Epidermal melanocyte (primary cell): ENCODE measurements around the gene CEBPG.

Experiments
- DNase-seq: peaks from one replicate; pipeline ENCODE4 v3.0.0; 2011; ENCODE audit warnings: low spot score; ENCODE audit not compliant: insufficient read length

CEBPG gene

DNA sequence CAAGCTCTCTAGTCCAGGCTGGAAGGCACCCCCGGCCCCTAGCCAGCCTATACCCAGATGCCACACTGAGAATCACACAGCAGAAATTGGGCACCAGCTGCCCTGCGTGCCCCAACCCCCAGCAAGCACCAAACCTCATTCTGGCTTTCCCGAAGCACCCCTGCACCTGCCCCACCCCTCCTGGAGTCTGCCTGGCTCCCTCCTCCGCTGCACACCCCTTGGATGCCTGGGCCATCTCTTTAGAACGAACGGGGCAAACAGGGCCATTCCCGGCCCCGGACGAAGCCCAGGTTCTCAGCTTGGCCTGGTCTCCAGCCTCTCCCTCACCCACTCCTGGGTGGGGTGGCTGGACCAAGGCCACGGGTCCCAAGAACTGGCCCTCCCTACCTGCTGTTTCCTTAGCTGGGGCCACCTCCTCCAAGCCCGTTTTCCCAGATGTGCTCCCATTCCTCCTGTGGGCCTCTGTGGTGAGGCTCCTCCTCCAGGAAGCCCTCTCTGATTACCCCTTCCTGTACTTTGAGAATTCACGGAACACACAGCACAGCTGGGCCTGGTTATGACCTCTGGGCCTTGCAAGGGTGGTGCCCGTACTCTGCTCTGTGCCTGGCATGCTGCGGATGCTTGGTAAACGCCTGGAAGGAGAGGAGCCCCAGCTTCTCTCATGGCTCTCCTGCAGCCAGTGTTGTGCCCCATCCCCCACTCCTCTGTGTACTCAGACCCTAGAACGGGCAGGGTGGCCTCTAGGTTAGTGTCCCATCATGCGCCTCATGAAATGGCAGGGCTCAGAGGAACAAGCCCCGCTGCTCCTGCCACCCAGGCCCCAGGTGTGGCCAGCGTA lies 21.4 kb downstream of the CEBPG start:
- no peak for DNase-seq

DNA sequence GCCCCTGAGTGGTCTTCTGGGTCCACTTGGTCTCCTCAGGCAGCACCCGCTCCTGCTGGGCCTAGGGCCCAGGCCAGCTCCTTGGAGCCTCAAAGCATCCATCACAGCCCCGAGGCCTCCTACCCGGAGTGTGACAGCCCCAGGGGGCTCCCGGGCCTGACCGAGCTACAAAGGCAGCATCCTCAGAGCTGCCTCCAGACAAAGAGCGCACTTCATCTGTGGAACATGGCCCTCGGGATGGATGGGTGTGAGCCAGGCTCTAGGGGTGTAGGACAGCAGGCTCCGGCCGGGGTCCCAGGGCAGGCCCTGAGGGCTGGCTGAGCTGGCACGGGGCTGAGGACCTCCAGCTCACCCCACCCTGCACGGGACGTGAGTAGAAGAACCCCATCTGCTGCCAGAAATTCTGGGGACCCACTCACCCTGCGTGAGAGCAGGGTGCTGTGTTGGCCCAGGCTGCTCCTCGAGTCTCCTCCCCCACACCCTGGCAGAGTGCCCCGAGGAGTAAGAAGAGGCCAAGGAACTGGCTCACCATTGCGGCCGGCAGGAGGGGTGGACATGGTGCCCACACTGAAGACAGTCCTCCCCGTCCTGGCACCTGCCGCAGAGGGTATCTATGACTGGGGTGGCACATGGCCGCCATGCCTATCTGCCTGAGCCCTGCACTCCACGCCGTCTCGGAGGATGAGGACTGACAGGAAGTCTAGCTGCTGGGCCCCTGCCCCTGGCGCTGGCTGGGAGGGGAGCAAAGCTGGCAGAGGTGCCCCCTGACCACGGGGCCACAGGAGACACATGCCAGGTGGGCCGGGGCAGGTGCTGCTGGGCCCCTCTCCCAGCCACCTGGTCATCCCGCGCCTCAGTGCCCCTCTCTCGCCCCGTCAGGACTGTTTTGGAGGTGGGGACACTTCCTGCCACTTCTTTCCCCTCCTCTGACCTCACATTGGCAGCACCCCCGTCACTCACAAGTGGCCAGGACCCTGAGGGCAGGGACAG lies 22.3 kb downstream of the CEBPG start:
- no peak for DNase-seq

DNA sequence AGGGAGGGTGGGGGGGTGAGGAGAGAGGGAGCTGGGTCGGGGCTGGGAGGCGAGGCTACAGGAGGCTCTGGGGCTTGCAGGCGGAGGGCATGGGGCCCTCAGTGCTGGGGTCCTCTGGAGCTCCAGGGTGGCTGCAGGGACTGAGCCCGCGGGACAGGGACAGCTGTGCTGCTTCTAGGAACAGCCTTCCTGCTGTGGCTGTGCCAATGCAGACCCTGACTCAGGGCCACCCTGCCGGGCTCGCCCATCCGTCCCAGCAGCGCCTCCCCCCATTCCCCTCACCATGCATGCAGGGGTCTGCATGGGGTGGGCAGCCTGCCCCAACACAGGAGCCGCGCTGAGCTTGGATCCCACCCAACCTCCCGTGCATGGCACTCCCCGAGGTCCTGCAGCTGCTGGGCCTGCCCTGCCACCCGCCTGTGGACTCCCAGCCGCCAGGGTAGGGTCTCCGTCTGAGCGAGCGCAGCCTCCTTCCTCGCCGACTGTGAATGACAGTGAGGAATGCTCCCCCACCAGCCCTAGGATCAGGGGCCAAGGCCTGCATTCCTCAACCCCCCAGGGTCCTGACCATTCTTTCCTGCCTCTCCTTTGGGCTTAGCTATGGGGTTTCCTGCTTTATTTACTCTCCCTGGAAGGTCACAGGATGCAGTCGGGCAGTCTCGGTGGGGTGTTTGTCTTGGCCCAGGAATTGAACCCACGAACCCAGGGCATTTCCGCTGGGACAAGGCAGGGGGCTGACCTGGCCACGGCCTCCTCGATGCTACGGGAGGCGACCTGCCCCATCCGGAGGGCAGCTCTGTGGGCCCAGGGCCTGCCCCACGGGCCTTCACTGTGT lies 23.4 kb downstream of the CEBPG start:
- no peak for DNase-seq

DNA sequence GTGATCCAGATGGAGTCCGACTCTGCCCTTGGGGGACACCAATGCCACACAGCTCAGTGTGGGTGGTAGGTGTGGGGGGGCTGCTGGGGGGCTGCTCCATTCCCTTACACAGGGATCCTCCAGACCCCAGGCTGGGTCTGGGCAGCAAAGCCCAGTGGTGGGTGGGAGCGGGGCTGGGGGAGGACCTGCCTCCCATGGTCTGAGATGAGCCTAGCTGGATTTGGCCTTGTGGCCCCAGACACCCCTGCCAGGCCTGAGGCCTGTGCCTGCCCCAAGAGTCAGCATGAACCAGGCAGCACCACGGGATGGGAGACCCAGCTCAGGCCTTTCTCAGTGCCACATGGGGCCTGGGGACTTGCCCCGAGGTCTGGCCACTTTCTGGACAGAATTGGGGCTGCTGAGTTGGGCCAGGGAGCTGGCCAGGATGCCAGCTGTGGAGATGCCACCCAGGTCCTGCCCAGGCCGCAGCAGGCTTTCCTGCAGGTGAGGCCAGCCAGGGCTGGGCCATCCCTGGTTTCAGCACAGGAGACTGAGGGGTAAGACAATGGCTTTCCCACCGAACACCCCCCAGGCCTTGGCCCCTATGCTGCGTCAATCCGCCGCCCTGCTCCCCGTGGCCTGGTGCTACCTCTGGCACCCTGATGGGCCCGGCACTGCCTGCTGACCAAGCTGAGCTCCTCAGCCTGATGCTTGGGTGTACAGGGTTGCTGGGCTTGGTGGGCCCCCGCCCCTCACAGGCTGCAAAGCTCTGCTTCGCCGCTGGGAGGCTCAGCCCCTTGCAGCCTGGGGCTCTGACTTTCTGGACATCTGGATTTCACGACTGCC lies 24.2 kb downstream of the CEBPG start:
- no peak for DNase-seq

DNA sequence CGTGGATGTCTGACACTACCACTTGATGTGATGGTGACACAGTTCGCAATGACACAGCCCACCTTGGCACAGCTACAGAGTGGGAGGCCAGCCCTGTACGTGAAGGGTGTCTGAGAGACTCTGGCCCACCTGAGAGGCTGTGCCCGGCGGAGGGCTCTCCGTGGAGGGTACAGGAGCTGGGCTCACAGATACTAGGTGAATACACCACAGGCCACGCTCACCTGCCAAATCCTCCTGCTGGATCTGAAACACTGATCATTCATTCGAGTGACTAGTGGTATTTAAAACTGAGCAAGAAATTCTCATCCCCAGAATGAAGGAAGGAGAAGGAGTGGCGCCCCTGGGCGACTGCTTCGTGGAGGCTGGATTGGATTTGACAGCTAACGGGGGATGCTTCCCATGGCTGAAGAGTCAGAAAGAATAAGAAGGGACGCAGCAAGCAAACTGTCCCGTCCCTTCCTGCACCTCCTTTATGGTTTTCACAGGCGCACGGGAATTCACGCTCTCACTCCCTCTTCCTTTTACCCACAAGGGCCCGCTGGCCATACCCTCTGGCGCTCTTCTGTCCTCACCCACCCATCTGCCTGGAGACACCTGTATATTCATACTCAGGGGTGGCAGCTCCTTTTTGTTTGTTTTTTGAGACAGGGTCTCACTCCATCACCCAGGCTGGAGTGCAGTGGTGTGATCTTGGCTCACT lies 25.0 kb downstream of the CEBPG start:
- DNase-seq, result no peak

DNA sequence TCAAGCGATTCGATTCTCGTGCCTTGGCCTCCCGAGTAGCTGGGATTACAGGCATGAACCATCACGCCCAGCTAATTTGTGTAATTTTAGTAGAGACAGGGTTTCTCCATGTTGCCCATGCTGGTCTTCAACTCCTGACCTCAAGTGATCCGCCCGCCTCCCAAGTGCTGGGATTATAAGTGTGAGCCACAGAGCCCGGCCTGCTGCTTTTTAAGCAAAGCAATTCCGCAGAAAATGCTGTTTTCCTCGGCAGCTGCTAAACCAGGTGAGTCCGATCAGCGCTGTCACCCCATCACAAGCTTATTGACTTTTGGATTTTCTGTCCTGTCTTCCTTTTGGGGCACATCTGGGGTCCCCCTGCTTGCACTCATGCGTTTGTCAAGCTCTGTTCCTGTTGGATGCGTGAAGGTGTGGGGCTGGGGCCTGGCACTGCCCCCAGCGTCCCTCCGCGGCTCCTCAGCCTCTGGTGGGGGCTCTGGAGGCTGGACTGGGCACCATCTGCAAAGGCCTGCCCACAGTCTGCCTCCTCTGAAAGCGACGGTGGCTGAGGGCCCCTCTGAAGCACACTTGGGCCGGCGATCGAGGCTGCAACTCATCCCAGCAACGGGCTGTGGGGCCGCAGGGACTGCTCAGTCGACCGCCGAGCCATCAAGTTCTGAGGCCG lies 25.7 kb downstream of the CEBPG start:
- DNase-seq, result no peak

GRCh38 chr19:33399745-33400681 lies 26.5 kb downstream of the CEBPG start:
- DNase-seq, result no peak

DNA sequence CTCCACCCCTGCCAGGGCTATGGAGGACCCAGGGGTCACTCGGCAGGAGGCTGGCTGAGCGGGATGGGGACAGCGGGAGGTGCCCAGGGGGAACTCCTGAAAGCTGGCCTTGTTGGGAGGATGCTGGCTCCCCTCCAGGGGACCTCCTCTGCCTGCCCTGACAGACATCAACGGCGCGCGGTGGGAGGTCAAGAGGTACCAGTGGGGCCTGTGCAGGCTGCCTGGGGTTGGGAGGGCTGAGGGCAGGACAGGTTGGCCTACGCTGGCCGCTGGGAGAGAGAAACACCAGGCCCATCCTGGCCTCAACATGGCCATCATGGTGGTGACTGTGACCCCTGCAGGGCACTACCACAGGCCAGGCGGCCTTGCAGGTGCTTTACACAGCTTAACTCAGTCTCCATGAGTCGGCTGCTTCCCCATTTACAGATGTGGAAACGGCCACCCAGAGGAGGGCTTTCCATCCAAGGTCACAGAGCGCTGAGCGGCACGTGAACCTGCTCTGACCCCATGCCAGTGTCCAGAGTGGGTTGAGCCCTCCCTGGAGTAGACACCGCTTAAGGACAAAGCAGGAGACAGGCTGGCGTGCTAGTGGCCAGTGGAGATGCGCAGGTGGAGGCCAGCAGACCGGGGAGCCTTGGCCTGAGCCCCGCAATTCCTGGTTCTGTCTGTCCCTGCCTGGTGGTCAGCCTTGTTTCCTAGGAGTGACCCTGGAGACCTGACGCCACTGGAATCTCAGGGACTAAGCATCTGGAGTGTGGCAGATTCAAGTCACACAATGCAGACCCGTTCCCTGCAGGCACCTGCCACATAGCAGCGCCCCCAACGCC lies 27.6 kb downstream of the CEBPG start:
- no peak for DNase-seq

DNA sequence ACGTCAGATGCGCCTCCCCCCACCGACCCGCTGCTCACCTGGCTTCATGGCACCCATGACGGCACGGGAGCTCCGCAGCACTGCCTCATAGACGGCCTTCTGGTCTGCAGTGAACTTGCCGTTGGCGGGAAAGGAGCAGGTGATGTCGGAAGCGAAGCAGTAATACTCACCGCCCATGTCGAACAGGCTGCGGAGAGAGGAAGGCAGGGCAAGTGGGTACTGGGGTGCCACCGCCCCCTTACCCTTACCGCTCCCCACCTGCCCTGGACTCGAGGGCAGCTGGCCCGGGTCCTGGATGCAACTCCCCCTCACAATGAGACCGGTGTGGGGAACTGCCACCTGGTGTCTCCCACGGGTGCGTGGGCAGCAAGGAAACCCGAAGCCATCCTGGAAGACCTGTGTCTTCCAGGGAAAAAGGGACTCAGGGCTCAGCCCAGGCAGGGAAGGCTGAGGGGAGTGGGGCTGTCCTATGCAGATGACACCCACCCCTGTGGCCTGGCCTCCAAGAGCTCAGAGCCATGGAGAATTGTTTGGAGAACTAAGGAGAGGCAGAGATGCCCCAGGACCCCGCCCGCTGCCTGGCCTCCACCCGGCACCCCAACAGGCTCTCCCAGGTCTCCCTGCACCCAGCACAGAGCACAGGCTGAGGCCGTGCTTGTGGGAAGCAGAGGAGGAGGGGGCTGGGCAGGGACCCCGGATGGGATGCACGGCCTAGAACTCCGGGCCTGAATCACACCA lies 28.3 kb downstream of the CEBPG start:
- DNase-seq, result no peak

GRCh38 chr19:33402421-33403220 lies 29.1 kb downstream of the CEBPG start:
- DNase-seq, result no peak

- DNase-seq, result no peak
Measured at GRCh38 chr19:33403221-33403972, 29.9 kb downstream of the CEBPG start.

- no peak for DNase-seq
Measured at GRCh38 chr19:33403973-33404304, 30.4 kb downstream of the CEBPG start.

DNA sequence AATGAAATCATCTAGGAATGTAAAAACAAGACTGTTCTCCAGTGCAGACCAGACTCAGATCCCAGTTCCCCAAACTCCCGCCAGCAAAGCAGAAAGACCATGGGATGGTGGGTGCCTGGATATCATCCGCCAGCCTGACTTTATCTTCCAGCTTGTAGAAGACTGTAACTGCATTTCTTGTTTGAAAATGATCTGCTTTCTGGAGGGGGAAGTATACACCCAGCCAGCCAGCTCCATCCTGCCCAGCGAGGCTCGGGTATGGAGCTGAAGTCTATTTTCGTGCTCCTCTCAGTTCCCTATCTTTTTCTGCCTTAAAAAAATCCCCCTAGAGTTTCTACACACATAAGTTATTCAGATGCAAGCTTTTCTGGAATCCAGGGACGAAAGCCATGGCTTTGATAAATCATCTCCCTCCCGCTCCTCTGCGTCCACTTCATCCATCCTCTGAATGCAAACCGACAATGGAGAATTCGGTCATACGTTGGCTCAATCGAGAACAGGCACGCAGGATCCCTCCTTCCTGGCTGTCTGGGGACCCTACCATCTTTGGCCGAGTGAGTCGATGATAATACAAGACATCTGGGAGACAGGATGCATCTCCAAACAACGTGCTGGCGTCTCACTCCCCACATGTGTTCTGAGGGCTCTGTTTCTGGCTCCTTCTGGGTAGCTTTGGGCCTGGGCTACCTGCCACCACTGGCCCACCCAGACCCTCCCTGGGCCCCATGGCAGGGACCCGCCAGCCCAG lies 31.2 kb downstream of the CEBPG start:
- no peak for DNase-seq

DNA sequence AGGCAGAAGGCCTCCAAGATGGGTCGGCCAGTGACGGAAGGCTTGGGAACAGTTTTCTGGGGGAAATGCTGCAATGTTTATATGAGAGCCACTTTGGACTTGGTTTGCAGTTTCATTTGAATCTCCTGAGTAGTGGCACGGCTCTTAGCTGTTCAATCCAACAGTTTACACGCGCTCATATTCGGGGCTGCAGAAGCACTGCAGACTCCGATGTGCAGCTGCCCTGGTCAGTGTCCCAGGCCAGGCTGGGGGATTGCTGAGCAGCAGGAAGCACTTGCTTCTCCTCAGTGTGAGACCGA lies 31.7 kb downstream of the CEBPG start:
- DNase-seq, result no peak
